ENCODE data around the gene GMDS.

GRCh38 chr6:2179950-2180349 is 65.5 kb downstream of the GMDS start:
- TF ChIP-seq CTCF (conservative IDR thresholded peaks at IDR 0.05; ENCODE audit: low read depth in 2 of 2) (no peak), EZH2phosphoT487 (IDR thresholded peaks at IDR 0.05; ENCODE audit: unreplicated experiment) (no peak), EZH2 (IDR thresholded peaks at IDR 0.05; ENCODE audit: low read depth, unreplicated experiment) (no peak), CREB1 (CRISPR knock-in tag; IDR thresholded peaks at IDR 0.05; ENCODE audit: low read depth) (no peak), REST (IDR thresholded peaks at IDR 0.05; ENCODE audit: unreplicated experiment) (no peak)
